IMR-90 (cell line): Measurements from ENCODE around the gene CPTP. TPM values are rescaled to one million over a fixed set of nuclear protein-coding genes. Genes with fewer than 3 reads are reported as not detected.

Experiments used
- ATAC-seq: fragments of 200-7000 bp; cut with Tn5 transposase; 2 replicates; pipeline ENCODE4 v1.9.1; 2020; ENCODE audit warnings: low read depth, mild to moderate bottlenecking, moderate library complexity
- BruUV-seq: library from RNA; stranded (reverse); fragments of 400-500 nt; replicated peaks from 2 replicates; lab custom pipeline; 2021; lab: Mats Ljungman, UMichigan
- CTCF ChIA-PET: fragments of 300-600 bp; formaldehyde crosslinking; extraction: SDS; loops from one replicate; lab custom pipeline; 2021; ENCODE audit warnings: antibody characterized with exemption; lab: Yijun Ruan, JAX
- POLR2A ChIA-PET: fragments of 300-600 bp; sonication (Branson Sonifier 250); formaldehyde crosslinking; loops from one replicate; lab custom pipeline; 2022; ENCODE audit warnings: antibody characterized with exemption; ENCODE audit not compliant: unreplicated experiment; lab: Charles Lee
- DNase-seq: peaks from one replicate; pipeline ENCODE4 v3.0.0; 2013
- H2AFZ ChIP-seq: replicated peaks from 2 replicates; pipeline ENCODE3; 2013; ENCODE audit warnings: low read length, mild to moderate bottlenecking; ENCODE audit not compliant: poor library complexity
- H2AK5ac ChIP-seq: 2 replicates; pipeline ENCODE4 v1.6.1; 2013; ENCODE audit warnings: low read depth, low read length, inconsistent platforms
- H2AK9ac ChIP-seq: replicated peaks from 2 replicates; pipeline ENCODE3; 2013; ENCODE audit warnings: mild to moderate bottlenecking, low read depth, low read length, moderate library complexity; ENCODE audit not compliant: poor library complexity
- H2BK120ac ChIP-seq: 2 replicates; pipeline ENCODE4 v1.6.1; 2013; ENCODE audit warnings: low read depth, low read length, inconsistent platforms
- H2BK15ac ChIP-seq: 3 replicates; pipeline ENCODE4 v1.6.1; 2013; ENCODE audit warnings: low read depth, low read length, inconsistent platforms
- H2BK20ac ChIP-seq: 2 replicates; pipeline ENCODE4 v1.6.1; 2013; ENCODE audit warnings: low read depth, mild to moderate bottlenecking, inconsistent platforms, low read length, moderate library complexity
- H2BK5ac ChIP-seq: 2 replicates; pipeline ENCODE4 v1.6.1; 2013; ENCODE audit warnings: mild to moderate bottlenecking, low read depth, low read length, inconsistent platforms; ENCODE audit not compliant: poor library complexity, severe bottlenecking
- H3K14ac ChIP-seq: replicated peaks from 2 replicates; pipeline ENCODE4 v1.6.1; 2013; ENCODE audit warnings: low read depth, low read length, inconsistent platforms
- H3K18ac ChIP-seq: 2 replicates; pipeline ENCODE4 v1.6.1; 2013; ENCODE audit warnings: low read depth, low read length, control low read depth
- H3K23ac ChIP-seq: 2 replicates; pipeline ENCODE4 v1.6.1; 2013; ENCODE audit warnings: low read depth, low read length, inconsistent platforms
- H3K27ac ChIP-seq: 2 replicates; pipeline ENCODE4 v1.5.1; 2013; ENCODE audit warnings: mild to moderate bottlenecking, control low read depth, low read length; ENCODE audit not compliant: insufficient read depth
- H3K27me3 ChIP-seq: 2 replicates; pipeline ENCODE4 v1.6.1; 2013; ENCODE audit warnings: low read length; ENCODE audit not compliant: control insufficient read depth, insufficient read depth
- H3K36me3 ChIP-seq: 2 replicates; pipeline ENCODE4 v1.6.1; 2013; ENCODE audit warnings: low read length, mixed read lengths; ENCODE audit not compliant: control insufficient read depth, insufficient read depth
- H3K4ac ChIP-seq: 2 replicates; pipeline ENCODE4 v1.6.1; 2013; ENCODE audit warnings: low read depth, low read length, inconsistent platforms
- H3K4me1 ChIP-seq: 2 replicates; pipeline ENCODE4 v1.6.1; 2013; ENCODE audit warnings: low read length, mixed read lengths; ENCODE audit not compliant: control insufficient read depth, insufficient read depth
- H3K4me2 ChIP-seq: 2 replicates; pipeline ENCODE4 v1.6.1; 2013; ENCODE audit warnings: low read depth, mild to moderate bottlenecking, control low read depth, low read length, moderate library complexity
- H3K4me3 ChIP-seq: 2 replicates; pipeline ENCODE4 v1.5.1; 2013; ENCODE audit warnings: low read depth, mild to moderate bottlenecking, control low read depth, low read length, moderate library complexity; ENCODE audit not compliant: insufficient read depth
- H3K56ac ChIP-seq: 2 replicates; pipeline ENCODE4 v1.6.1; 2013; ENCODE audit warnings: low read length, inconsistent platforms; ENCODE audit not compliant: insufficient read depth; ENCODE audit errors: extremely low read depth
- H3K79me1 ChIP-seq, 2 experiments: 2 replicates each; pipeline ENCODE4 v1.6.1; 2013; ENCODE audit warnings: low read length in 2 of 2, inconsistent platforms in 1 of 2, low read depth in 1 of 2
- H3K9ac ChIP-seq: 2 replicates; pipeline ENCODE4 v1.6.1; 2013; ENCODE audit warnings: low read depth, low read length, control low read depth
- H3K9me1 ChIP-seq: 2 replicates; pipeline ENCODE4 v1.6.1; 2013; ENCODE audit warnings: low read length, inconsistent platforms; ENCODE audit not compliant: insufficient read depth
- H3K9me3 ChIP-seq: 2 replicates; pipeline ENCODE4 v1.6.1; 2013; ENCODE audit warnings: low read length; ENCODE audit not compliant: control insufficient read depth, insufficient read depth
- H4K20me1 ChIP-seq: 2 replicates; pipeline ENCODE4 v1.6.1; 2013; ENCODE audit warnings: low read length, inconsistent platforms; ENCODE audit not compliant: insufficient read depth
- H4K5ac ChIP-seq: 2 replicates; pipeline ENCODE4 v1.6.1; 2013; ENCODE audit warnings: mild to moderate bottlenecking, low read depth, low read length, control low read depth
- H4K8ac ChIP-seq, 2 experiments: 2 replicates each; pipeline ENCODE4 v1.6.1; 2013; ENCODE audit warnings: low read depth in 2 of 2, low read length in 2 of 2, control low read depth in 1 of 2, inconsistent platforms in 1 of 2
- H4K91ac ChIP-seq: 2 replicates; pipeline ENCODE4 v1.6.1; 2013; ENCODE audit warnings: low read depth, low read length, inconsistent platforms; ENCODE audit not compliant: insufficient read depth
- CTCF ChIP-seq: conservative IDR thresholded peaks from 2 replicates; pipeline ENCODE4 v1.5.1; 2012; ENCODE audit warnings: mild to moderate bottlenecking, low read depth, low read length, improper control_type of control experiment
- FOS ChIP-seq: fragments of 150-350 bp; IDR thresholded peaks from 2 replicates; pipeline ENCODE4 v1.6.1; 2016; ENCODE audit warnings: low read depth, low read length
- NFE2L2 ChIP-seq: fragments of 150-350 bp; IDR thresholded peaks from 2 replicates; pipeline ENCODE4 v1.6.1; 2016; ENCODE audit warnings: low read depth, mild to moderate bottlenecking, low read length
- RAD21 ChIP-seq: IDR thresholded peaks from 2 replicates; pipeline ENCODE4 v1.6.1; 2012; ENCODE audit warnings: low read length, improper control_type of control experiment
- SMC3 ChIP-seq: fragments of 150-350 bp; IDR thresholded peaks from 2 replicates; pipeline ENCODE4 v1.6.1; 2016; ENCODE audit warnings: low read depth, mild to moderate bottlenecking, antibody characterized with exemption, low read length, moderate library complexity
- WGBS, 2 experiments: methylation state at CpG; one replicate each; pipeline versions ENCODE4 v1.1.5 to v1.1.7; 2013; ENCODE audit warnings: missing lambda C conversion rate in 2 of 2; ENCODE audit not compliant: insufficient read length in 1 of 2; ENCODE audit errors: extremely low coverage in 2 of 2; 5-methylcytosine and 5-hydroxymethylcytosine counted together
- dilution Hi-C: fragments of 300-500 bp; cut with HindIII; formaldehyde crosslinking; loops from one replicate; pipeline ENCODE4 v1.14.3; 2018; ENCODE audit warnings: low sequenced_read_pairs; ENCODE audit not compliant: unreplicated experiment
- in situ Hi-C: fragments of 300-500 bp; cut with MboI; formaldehyde crosslinking; loops from 3 replicates; pipeline ENCODE4 v1.14.3; 2019; ENCODE audit warnings: low sequenced_read_pairs, inconsistent platforms, mixed read lengths
- intact Hi-C: fragments of 100-400 bp; cut with micrococcal nuclease; formaldehyde crosslinking; loops from 2 replicates; pipeline ENCODE4 v1.10.0; 2022
- polyA plus RNA-seq, 3 experiments: library from polyadenylated mRNA; depleted of rRNA; stranded (reverse); fragments of >200 nt; gene quantifications; 2 replicates each; pipeline ENCODE4 v1.2.3, GENCODE V29; 2012; ENCODE audit warnings: low replicate concordance in 1 of 3
- total RNA-seq: library from RNA; depleted of rRNA; stranded (reverse); fragments of >200 nt; gene quantifications from 2 replicates; pipeline ENCODE4 v1.2.3, GENCODE V29; 2012

CPTP gene
- total and polyA plus RNA-seq, 2 of the 4 experiments (the other 2 are of a cell fraction), result 2.7 to 12.1 TPM

- Histone ChIP-seq H2BK120ac (no peak overlapping the region), H3K9me1 (no peaks in the 10 kb centered on the region), H4K5ac (no peak overlapping the region), H4K8ac (no peak overlapping the region), H3K27ac (no peak overlapping the region), H3K9me3 (no peaks in the 10 kb centered on the region), H2BK15ac (no peak overlapping the region), H3K14ac (no peak overlapping the region), H3K4me3 (no peak overlapping the region), H3K36me3 (peaks cover 29% of the 10 kb centered on the region), H3K4me2 (no peak overlapping the region), H3K27me3 (no peaks in the 10 kb centered on the region), H2AK5ac (peak overlapping the region; percentile 51; the same call in 1 of the 2 replicates), H2BK20ac (no peak overlapping the region), H4K91ac (no peak overlapping the region), H2AFZ (peak overlapping the region; percentile 13), H4K20me1 (peaks cover 13% of the 10 kb centered on the region), H3K23ac (no peak overlapping the region), H2BK5ac (no peak overlapping the region), H3K18ac (no peak overlapping the region), H3K79me1 (no peaks in the 10 kb centered on the region), H3K4me1 (no peaks in the 10 kb centered on the region; the same call in 1 of the 2 replicates), H2AK9ac (peak overlapping the region; percentile 45), H3K56ac (no peak overlapping the region), H3K9ac (no peak overlapping the region), H3K4ac (no peak overlapping the region)
- CTCF ChIA-PET, result interaction anchor here (1.0 kb wide), 1 partner anchor 170 kb away, joined by 4 read pairs; no protein-coding TSS in a partner anchor
- dilution Hi-C loops (no loop called here), intact Hi-C loops (no loop called here), in situ Hi-C loops (no loop called here)
- 78% methylated on average over 16 of the region's 45 CpGs; no CpG with 5 or more reads in 1 of the 2 experiments for WGBS, 2 experiments
- POLR2A ChIA-PET, result no interaction called here
- DNase-seq, result peak; percentile 53
- peak; percentile 59 for ATAC-seq
- TF ChIP-seq NFE2L2 (no peak), CTCF (peak; percentile 59), SMC3 (peak; percentile 50), RAD21 (peak; percentile 59), FOS (no peak)
- BruUV-seq, result no TSS peak
Observed at GRCh38 chr1:1291548-1292441, 32.8 kb upstream of the CPTP start.
